Natural killer cell (primary cell): ENCODE measurements around the gene CAPZA3. TPM values are rescaled to one million over a fixed set of nuclear protein-coding genes. Genes with fewer than 3 reads are reported as not detected.

Experiments used
- total RNA-seq, 4 donors: library from RNA; stranded (reverse); fragments of 120-200 nt in 1 of 4; gene quantifications; one replicate each; pipeline versions ENCODE4 v1.2.3 to v1.2.4, GENCODE V29; 2013 to 2022

CAPZA3 gene
- total RNA-seq, 3 donors from 2014 or later (not counting 1 experiment from before 2014, with no cell fraction given) = not detected

Other genes starting within 250 kb of the CAPZA3 start
- not detected for gene PLCZ1, start 107 bp upstream of the CAPZA3 start, total RNA-seq